Trophoblast cell (in vitro differentiated cells and primary cell): ENCODE data around the gene ESR2.

Experiments used
- DNase-seq, 2 donors: peaks; one replicate each; pipeline ENCODE4 v3.0.0-alpha.2; 2016
- H2AFZ ChIP-seq: 2 replicates; pipeline ENCODE4 v1.6.1; 2013; ENCODE audit warnings: low read length, moderate library complexity, mild to moderate bottlenecking; ENCODE audit not compliant: insufficient read depth, poor library complexity
- H2AK5ac ChIP-seq: 2 replicates; pipeline ENCODE4 v1.6.1; 2013; ENCODE audit warnings: mild to moderate bottlenecking, low read length
- H2BK120ac ChIP-seq: 2 replicates; pipeline ENCODE4 v1.6.1; 2013; ENCODE audit warnings: low read length, mild to moderate bottlenecking, moderate library complexity; ENCODE audit not compliant: insufficient read depth, poor library complexity
- H2BK12ac ChIP-seq: 2 replicates; pipeline ENCODE4 v1.6.1; 2013; ENCODE audit warnings: mild to moderate bottlenecking, low read length, moderate library complexity
- H2BK5ac ChIP-seq: 2 replicates; pipeline ENCODE4 v1.6.1; 2013; ENCODE audit warnings: low read length, low read depth, moderate library complexity, mild to moderate bottlenecking; ENCODE audit not compliant: poor library complexity
- H3K14ac ChIP-seq: 2 replicates; pipeline ENCODE4 v1.6.1; 2013; ENCODE audit warnings: mild to moderate bottlenecking, low read length
- H3K18ac ChIP-seq: 2 replicates; pipeline ENCODE4 v1.6.1; 2013; ENCODE audit warnings: mild to moderate bottlenecking, low read length
- H3K23ac ChIP-seq: 2 replicates; pipeline ENCODE4 v1.6.1; 2013; ENCODE audit warnings: low read length
- H3K27ac ChIP-seq: 2 replicates; pipeline ENCODE4 v1.5.1; 2013; ENCODE audit warnings: low read depth, mild to moderate bottlenecking, inconsistent platforms, low read length, moderate library complexity
- H3K27me3 ChIP-seq: 2 replicates; pipeline ENCODE4 v1.6.1; 2013; ENCODE audit warnings: inconsistent platforms, mild to moderate bottlenecking, low read length, moderate library complexity; ENCODE audit not compliant: insufficient read depth
- H3K36me3 ChIP-seq, 2 experiments: 1 replicate in 1 of 2; 2 replicates in 1 of 2; pipeline ENCODE4 v1.6.1; 2013; ENCODE audit warnings: low read length in 2 of 2, mild to moderate bottlenecking in 2 of 2, moderate library complexity in 1 of 2; ENCODE audit not compliant: insufficient read depth in 2 of 2, control insufficient read depth in 1 of 2
- H3K4ac ChIP-seq: 2 replicates; pipeline ENCODE4 v1.6.1; 2013; ENCODE audit warnings: low read depth, mild to moderate bottlenecking, low read length, moderate library complexity
- H3K4me1 ChIP-seq, 2 experiments: 1 replicate in 1 of 2; 2 replicates in 1 of 2; pipeline ENCODE4 v1.6.1; 2013; ENCODE audit warnings: low read length in 2 of 2, mild to moderate bottlenecking in 2 of 2, moderate library complexity in 1 of 2; ENCODE audit not compliant: insufficient read depth in 2 of 2, control insufficient read depth in 1 of 2
- H3K4me2 ChIP-seq: 2 replicates; pipeline ENCODE4 v1.6.1; 2013; ENCODE audit warnings: inconsistent platforms, mild to moderate bottlenecking, low read length, moderate library complexity
- H3K4me3 ChIP-seq: 2 replicates; pipeline ENCODE4 v1.5.1; 2013; ENCODE audit warnings: mild to moderate bottlenecking, low read depth, low read length, inconsistent platforms
- H3K79me1 ChIP-seq: one replicate; pipeline ENCODE4 v1.6.1; 2013; ENCODE audit warnings: low read length
- H3K79me2 ChIP-seq: 2 replicates; pipeline ENCODE4 v1.6.1; 2013; ENCODE audit warnings: low read length, mild to moderate bottlenecking; ENCODE audit not compliant: control insufficient read depth, insufficient read depth, poor library complexity
- H3K9ac ChIP-seq: 2 replicates; pipeline ENCODE4 v1.6.1; 2013; ENCODE audit warnings: mild to moderate bottlenecking, low read length
- H3K9me3 ChIP-seq: 2 replicates; pipeline ENCODE4 v1.6.1; 2013; ENCODE audit warnings: low read depth, mild to moderate bottlenecking, control low read depth, inconsistent platforms, low read length; ENCODE audit not compliant: insufficient read depth
- H4K12ac ChIP-seq: 2 replicates; pipeline ENCODE4 v1.6.1; 2013; ENCODE audit warnings: low read depth, mild to moderate bottlenecking, low read length, moderate library complexity
- H4K8ac ChIP-seq: 2 replicates; pipeline ENCODE4 v1.6.1; 2013; ENCODE audit warnings: low read depth, mild to moderate bottlenecking, low read length, moderate library complexity
- H4K91ac ChIP-seq: one replicate; pipeline ENCODE4 v1.6.1; 2013; ENCODE audit warnings: low read depth, mild to moderate bottlenecking, low read length, moderate library complexity
- WGBS: extraction: QIAGEN DNeasy Blood & Tissue Kit; methylation state at CpG from one replicate; pipeline ENCODE4 v1.1.7; 2013; ENCODE audit warnings: missing lambda C conversion rate; ENCODE audit not compliant: insufficient read length, insufficient coverage; ENCODE audit errors: extremely low coverage; 5-methylcytosine and 5-hydroxymethylcytosine counted together

The ESR2 gene

GRCh38 chr14:64266239-64266638 is 27.9 kb downstream of the ESR2 start:
- Histone ChIP-seq H3K4ac (no peak overlapping the region), H3K27me3 (no peaks in the 10 kb centered on the region), H3K23ac (peak overlapping the region; percentile 95), H3K18ac (no peak overlapping the region), H4K12ac (no peak overlapping the region), H2BK120ac (no peak overlapping the region), H2AK5ac (no peak overlapping the region), H4K8ac (no peak overlapping the region), H3K79me2 (no peaks in the 10 kb centered on the region), H2BK5ac (no peak overlapping the region), H3K36me3 (no peaks in the 10 kb centered on the region), H3K9me3 (no peaks in the 10 kb centered on the region), H4K91ac (no peak overlapping the region), H2BK12ac (no peak overlapping the region), H3K9ac (no peak overlapping the region), H3K4me1 (no peaks in the 10 kb centered on the region), H3K4me3 (no peak overlapping the region), H3K14ac (no peak overlapping the region), H2AFZ (no peak overlapping the region), H3K27ac (no peak overlapping the region), H3K4me2 (no peak overlapping the region), H3K79me1 (no peaks in the 10 kb centered on the region)
- DNase-seq = no peak
- no CpG with 5 or more reads among the region's 2 CpGs for WGBS

GRCh38 chr14:64265222-64265621 is 28.9 kb downstream of the ESR2 start:
- H3K79me1 ChIP-seq = no peaks in the 10 kb centered on the region
- WGBS = no CpG with 5 or more reads among the region's 1 CpG
- no peak overlapping the region for H2BK120ac ChIP-seq
- no peak overlapping the region for H3K14ac ChIP-seq
- no peaks in the 10 kb centered on the region for H3K36me3 ChIP-seq
- H3K18ac ChIP-seq = no peak overlapping the region
- H3K4me3 ChIP-seq = no peak overlapping the region
- H3K4me1 ChIP-seq = no peaks in the 10 kb centered on the region
- H2AFZ ChIP-seq = no peak overlapping the region
- H3K79me2 ChIP-seq = no peaks in the 10 kb centered on the region
- no peaks in the 10 kb centered on the region for H3K9me3 ChIP-seq
- no peak overlapping the region for H3K4me2 ChIP-seq
- H2BK5ac ChIP-seq = no peak overlapping the region
- H2BK12ac ChIP-seq = no peak overlapping the region
- H4K91ac ChIP-seq = no peak overlapping the region
- H3K27me3 ChIP-seq = no peaks in the 10 kb centered on the region
- H4K8ac ChIP-seq = no peak overlapping the region
- H3K23ac ChIP-seq = no peak overlapping the region
- no peak overlapping the region for H2AK5ac ChIP-seq
- DNase-seq = no peak
- no peak overlapping the region for H3K27ac ChIP-seq
- H3K9ac ChIP-seq = no peak overlapping the region
- H3K4ac ChIP-seq = no peak overlapping the region
- H4K12ac ChIP-seq = no peak overlapping the region

- Histone ChIP-seq H3K9me3 (no peaks in the 10 kb centered on the region), H3K4me1 (no peaks in the 10 kb centered on the region), H3K14ac (no peak overlapping the region), H3K79me1 (no peaks in the 10 kb centered on the region), H4K12ac (no peak overlapping the region), H3K18ac (no peak overlapping the region), H3K36me3 (no peaks in the 10 kb centered on the region), H3K4me3 (no peak overlapping the region), H2BK12ac (no peak overlapping the region), H2BK5ac (no peak overlapping the region), H3K23ac (no peak overlapping the region), H3K27ac (no peak overlapping the region), H3K27me3 (no peaks in the 10 kb centered on the region), H2BK120ac (no peak overlapping the region), H2AFZ (peak overlapping the region; percentile 33), H4K91ac (no peak overlapping the region), H3K9ac (no peak overlapping the region), H3K4ac (no peak overlapping the region), H4K8ac (no peak overlapping the region), H3K79me2 (no peaks in the 10 kb centered on the region), H2AK5ac (no peak overlapping the region), H3K4me2 (no peak overlapping the region)
- no CpG with 5 or more reads among the region's 21 CpGs for WGBS
- DNase-seq = no peak
Measured at GRCh38 chr14:64260418-64260817, 33.8 kb downstream of the ESR2 start.

- H4K12ac ChIP-seq = no peak overlapping the region
Measured at GRCh38 chr14:64255756-64256155, 38.4 kb downstream of the ESR2 start.

More at GRCh38 chr14:64255756-64256155, 38.4 kb downstream of the ESR2 start:
- no peak for DNase-seq
- Histone ChIP-seq H3K4ac (no peak overlapping the region), H2AFZ (no peak overlapping the region), H3K79me2 (no peaks in the 10 kb centered on the region), H3K79me1 (no peaks in the 10 kb centered on the region), H3K4me2 (no peak overlapping the region), H2BK12ac (no peak overlapping the region), H3K18ac (no peak overlapping the region), H4K91ac (no peak overlapping the region), H3K9ac (no peak overlapping the region), H3K27me3 (no peaks in the 10 kb centered on the region), H4K8ac (no peak overlapping the region), H2BK120ac (no peak overlapping the region), H3K4me3 (no peak overlapping the region), H3K23ac (no peak overlapping the region), H3K27ac (no peak overlapping the region), H3K9me3 (no peaks in the 10 kb centered on the region), H3K4me1 (no peaks in the 10 kb centered on the region), H2BK5ac (no peak overlapping the region), H3K36me3 (no peaks in the 10 kb centered on the region), H3K14ac (no peak overlapping the region), H2AK5ac (no peak overlapping the region)
- no CpG with 5 or more reads among the region's 1 CpG for WGBS
